Liver (tissue), 9 donors: ENCODE data around the gene PCDH12. TPM values are rescaled to one million over a fixed set of nuclear protein-coding genes. Genes with fewer than 3 reads are reported as not detected.

Source experiments
- DNase-seq: peaks from one replicate; pipeline ENCODE4 v3.0.0-alpha.2; 2017; ENCODE audit warnings: low spot score
- H3K27ac ChIP-seq, 2 donors: one replicate each; pipeline ENCODE4 v1.7.0; 2013; ENCODE audit warnings: inconsistent platforms in 2 of 2, low read length in 2 of 2, control low read depth in 1 of 2, low read depth in 1 of 2, mild to moderate bottlenecking in 1 of 2
- H3K27me3 ChIP-seq, 4 donors: one replicate each; pipeline versions ENCODE4 v1.6.1 to v1.7.0; 2013; ENCODE audit warnings: low read length in 3 of 4, inconsistent platforms in 1 of 4, mild to moderate bottlenecking in 1 of 4, moderate library complexity in 1 of 4; ENCODE audit not compliant: control insufficient read depth in 4 of 4, insufficient read depth in 4 of 4
- H3K36me3 ChIP-seq, 4 donors: one replicate each; pipeline versions ENCODE4 v1.6.1 to v1.7.0; 2013; ENCODE audit warnings: low read length in 3 of 4, mild to moderate bottlenecking in 3 of 4, low read depth in 1 of 4, moderate library complexity in 1 of 4; ENCODE audit not compliant: control insufficient read depth in 4 of 4, insufficient read depth in 3 of 4
- H3K4me1 ChIP-seq, 4 donors: one replicate each; pipeline versions ENCODE4 v1.6.1 to v1.7.0; 2013; ENCODE audit warnings: low read length in 3 of 4, mild to moderate bottlenecking in 3 of 4, moderate library complexity in 1 of 4; ENCODE audit not compliant: control insufficient read depth in 4 of 4, insufficient read depth in 4 of 4
- H3K4me3 ChIP-seq, 3 donors: one replicate each; pipeline versions ENCODE4 v1.6.1 to v1.7.0; 2013; ENCODE audit warnings: low read length in 3 of 3, control low read depth in 1 of 3, low read depth in 1 of 3, mild to moderate bottlenecking in 1 of 3
- H3K9ac ChIP-seq, 2 donors: one replicate each; pipeline ENCODE4 v1.7.0; 2013; ENCODE audit warnings: low read length in 2 of 2, mild to moderate bottlenecking in 2 of 2, moderate library complexity in 2 of 2, control low read depth in 1 of 2, low read depth in 1 of 2
- H3K9me3 ChIP-seq, 4 donors: one replicate each; pipeline versions ENCODE4 v1.6.1 to v1.7.0; 2013; ENCODE audit warnings: low read length in 3 of 4; ENCODE audit not compliant: control insufficient read depth in 4 of 4
- EGR1 ChIP-seq, 2 donors: IDR thresholded peaks; 2 replicates each; pipeline ENCODE4 v1.6.1; 2016 to 2018; ENCODE audit warnings: antibody characterized with exemption in 2 of 2, low read depth in 2 of 2
- FOXA1 ChIP-seq: IDR thresholded peaks from 2 replicates; pipeline ENCODE4 v1.6.1; 2016; ENCODE audit warnings: antibody characterized with exemption
- FOXA2 ChIP-seq: IDR thresholded peaks from 2 replicates; pipeline ENCODE4 v1.6.1; 2016; ENCODE audit warnings: antibody characterized with exemption
- GABPA ChIP-seq, 2 donors: IDR thresholded peaks in 1 of 2; conservative IDR thresholded peaks in 1 of 2; 2 replicates each; pipeline ENCODE4 v1.6.1; 2016; ENCODE audit warnings: antibody characterized with exemption in 2 of 2, mild to moderate bottlenecking in 1 of 2, moderate library complexity in 1 of 2
- HNF4A ChIP-seq, 2 donors: conservative IDR thresholded peaks; 2 replicates each; pipeline ENCODE4 v1.6.1; 2016; ENCODE audit warnings: antibody characterized with exemption in 2 of 2, mild to moderate bottlenecking in 2 of 2
- HNF4G ChIP-seq: IDR thresholded peaks from 2 replicates; pipeline ENCODE4 v1.6.1; 2016; ENCODE audit warnings: antibody characterized with exemption
- NR2F2 ChIP-seq: IDR thresholded peaks from 2 replicates; pipeline ENCODE4 v1.6.1; 2016; ENCODE audit warnings: antibody characterized with exemption
- RAD21 ChIP-seq, 2 donors: IDR thresholded peaks; 2 replicates each; pipeline ENCODE4 v1.6.1; 2016; ENCODE audit warnings: antibody characterized with exemption in 2 of 2, mild to moderate bottlenecking in 2 of 2
- REST ChIP-seq: IDR thresholded peaks from 2 replicates; pipeline ENCODE4 v1.6.1; 2016; ENCODE audit warnings: antibody characterized with exemption, mild to moderate bottlenecking
- RXRA ChIP-seq, 2 donors: IDR thresholded peaks; 2 replicates each; pipeline ENCODE4 v1.6.1; 2017 to 2018; ENCODE audit warnings: antibody characterized with exemption in 2 of 2, mild to moderate bottlenecking in 1 of 2
- SP1 ChIP-seq: IDR thresholded peaks from 2 replicates; pipeline ENCODE4 v1.6.1; 2018; ENCODE audit warnings: antibody characterized with exemption, mild to moderate bottlenecking
- TAF1 ChIP-seq: conservative IDR thresholded peaks from 2 replicates; pipeline ENCODE4 v1.6.1; 2016; ENCODE audit warnings: antibody characterized with exemption, mild to moderate bottlenecking
- YY1 ChIP-seq: IDR thresholded peaks from 2 replicates; pipeline ENCODE4 v1.6.1; 2016; ENCODE audit warnings: antibody characterized with exemption, mild to moderate bottlenecking
- ZBTB33 ChIP-seq: IDR thresholded peaks from 2 replicates; pipeline ENCODE4 v1.6.1; 2016; ENCODE audit warnings: antibody characterized with exemption
- WGBS: extraction: QIAGEN DNeasy Blood & Tissue Kit; methylation state at CpG from one replicate; pipeline ENCODE4 v1.1.7; 2013; 5-methylcytosine and 5-hydroxymethylcytosine counted together
- polyA plus RNA-seq, 2 donors: library from polyadenylated mRNA; stranded (reverse) in 1 of 2; unstranded in 1 of 2; fragments of 200-250 nt in 1 of 2; fragments of >200 nt in 1 of 2; fragmentation: Nextera tagmentation in 1 of 2; extraction: Ambion mirVana in 1 of 2; gene quantifications; one replicate each; pipeline versions ENCODE4 v1.2.1 to v1.2.3, GENCODE V29; 2013 to 2015
- total RNA-seq, 2 donors: library from RNA; depleted of rRNA; stranded (reverse); fragments of >200 nt; gene quantifications; one replicate each; pipeline ENCODE4 v1.2.3, GENCODE V29; 2014
- TF ChIP-seq, protein P1 (sequence below): IDR thresholded peaks from 2 replicates; pipeline ENCODE4 v1.6.1; 2016; ENCODE audit warnings: antibody characterized with exemption
- TF ChIP-seq, protein P2 (sequence below): IDR thresholded peaks from 2 replicates; pipeline ENCODE4 v1.6.1; 2016; ENCODE audit warnings: antibody characterized with exemption
- TF ChIP-seq, protein P3 (sequence below): fragments of 150-350 bp; IDR thresholded peaks from 2 replicates; pipeline ENCODE4 v1.5.1; 2017; ENCODE audit warnings: improper control_type of control experiment, low read depth, low read length; ENCODE audit not compliant: missing input control
- donor health status: healthy.
- donor health status: healthy.
- donor health status: healthy.
- donor health status: healthy.
- donor health status: healthy.

PCDH12 gene
- total and polyA plus RNA-seq, 4 donors = 0.74 to 4.9 (median 3.8) TPM

- Histone ChIP-seq H3K27me3 (no peaks in the 10 kb centered on the region), H3K9me3 (no peaks in the 10 kb centered on the region), H3K4me1 (peaks cover 0 to 7% (median 2%) of the 10 kb centered on the region in 4 donors), H3K4me3 (no peak overlapping the region), H3K36me3 (peaks cover 6 to 33% (median 26%) of the 10 kb centered on the region in 4 donors), H3K9ac (no peak overlapping the region), H3K27ac (no peak overlapping the region)
- 92% methylated on average over 1 of the region's 1 CpG for WGBS
- no peak for DNase-seq
- no peak for TF ChIP-seq ZBTB33
- TF ChIP-seq NR2F2 = no peak
- TF ChIP-seq TAF1 = no peak
- no peak for TF ChIP-seq RAD21 (IDR thresholded peaks at IDR 0.05)
- no peak for TF ChIP-seq YY1
- TF ChIP-seq HNF4G = no peak
- no peak for TF ChIP-seq GABPA (IDR thresholded peaks at IDR 0.05 in 1 of 2, conservative IDR thresholded peaks at IDR 0.05 in 1 of 2)
- TF ChIP-seq FOXA1 = no peak
- TF ChIP-seq, protein P1, sequence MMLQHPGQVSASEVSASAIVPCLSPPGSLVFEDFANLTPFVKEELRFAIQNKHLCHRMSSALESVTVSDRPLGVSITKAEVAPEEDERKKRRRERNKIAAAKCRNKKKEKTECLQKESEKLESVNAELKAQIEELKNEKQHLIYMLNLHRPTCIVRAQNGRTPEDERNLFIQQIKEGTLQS = no peak
- TF ChIP-seq, protein P2, sequence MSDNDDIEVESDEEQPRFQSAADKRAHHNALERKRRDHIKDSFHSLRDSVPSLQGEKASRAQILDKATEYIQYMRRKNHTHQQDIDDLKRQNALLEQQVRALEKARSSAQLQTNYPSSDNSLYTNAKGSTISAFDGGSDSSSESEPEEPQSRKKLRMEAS = no peak
- no peak for TF ChIP-seq EGR1 (IDR thresholded peaks at IDR 0.05; ENCODE audit: low read depth in 2 of 2)
- TF ChIP-seq SP1 = no peak
- no peak for TF ChIP-seq RXRA (IDR thresholded peaks at IDR 0.05)
Measured at GRCh38 chr5:142007237-142007544, 49.2 kb upstream of the PCDH12 start.

- TF ChIP-seq SP1 = no peak
- no peak for TF ChIP-seq RXRA (IDR thresholded peaks at IDR 0.05)
- TF ChIP-seq YY1 = no peak
- no peak for TF ChIP-seq REST
- no peak for TF ChIP-seq TAF1
- TF ChIP-seq, protein P1 = no peak
- TF ChIP-seq, protein P3, sequence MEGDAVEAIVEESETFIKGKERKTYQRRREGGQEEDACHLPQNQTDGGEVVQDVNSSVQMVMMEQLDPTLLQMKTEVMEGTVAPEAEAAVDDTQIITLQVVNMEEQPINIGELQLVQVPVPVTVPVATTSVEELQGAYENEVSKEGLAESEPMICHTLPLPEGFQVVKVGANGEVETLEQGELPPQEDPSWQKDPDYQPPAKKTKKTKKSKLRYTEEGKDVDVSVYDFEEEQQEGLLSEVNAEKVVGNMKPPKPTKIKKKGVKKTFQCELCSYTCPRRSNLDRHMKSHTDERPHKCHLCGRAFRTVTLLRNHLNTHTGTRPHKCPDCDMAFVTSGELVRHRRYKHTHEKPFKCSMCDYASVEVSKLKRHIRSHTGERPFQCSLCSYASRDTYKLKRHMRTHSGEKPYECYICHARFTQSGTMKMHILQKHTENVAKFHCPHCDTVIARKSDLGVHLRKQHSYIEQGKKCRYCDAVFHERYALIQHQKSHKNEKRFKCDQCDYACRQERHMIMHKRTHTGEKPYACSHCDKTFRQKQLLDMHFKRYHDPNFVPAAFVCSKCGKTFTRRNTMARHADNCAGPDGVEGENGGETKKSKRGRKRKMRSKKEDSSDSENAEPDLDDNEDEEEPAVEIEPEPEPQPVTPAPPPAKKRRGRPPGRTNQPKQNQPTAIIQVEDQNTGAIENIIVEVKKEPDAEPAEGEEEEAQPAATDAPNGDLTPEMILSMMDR = no peak
- TF ChIP-seq, protein P2 = no peak
- TF ChIP-seq EGR1 (IDR thresholded peaks at IDR 0.05; ENCODE audit: low read depth in 2 of 2) = no peak
- TF ChIP-seq RAD21 (IDR thresholded peaks at IDR 0.05) = no peak
- TF ChIP-seq FOXA2 = no peak
- no peak for TF ChIP-seq NR2F2
- TF ChIP-seq GABPA (IDR thresholded peaks at IDR 0.05 in 1 of 2, conservative IDR thresholded peaks at IDR 0.05 in 1 of 2) = no peak
- TF ChIP-seq HNF4G = no peak
- no peak for TF ChIP-seq ZBTB33
- no peak for TF ChIP-seq HNF4A (conservative IDR thresholded peaks at IDR 0.05)
- Histone ChIP-seq H3K9ac (no peak overlapping the region), H3K27ac (no peak overlapping the region), H3K4me1 (peaks cover 0 to 1% (median 0%) of the 10 kb centered on the region in 4 donors), H3K27me3 (no peaks in the 10 kb centered on the region), H3K36me3 (peaks cover 6 to 36% (median 31%) of the 10 kb centered on the region in 4 donors), H3K9me3 (no peaks in the 10 kb centered on the region), H3K4me3 (no peak overlapping the region)
- no peak for DNase-seq
- 83% methylated on average over 3 of the region's 3 CpGs for WGBS
Measured at GRCh38 chr5:142006363-142007236, 48.6 kb upstream of the PCDH12 start.
